HEK293T (cell line): ENCODE results near the gene AUNIP.

Experiments
- CTCF ChIA-PET: fragments of 350-600 bp; formaldehyde crosslinking; extraction: SDS; loops from one replicate; lab custom pipeline; 2021; ENCODE audit warnings: antibody characterized with exemption, inconsistent platforms; lab: Yijun Ruan, JAX
- POLR2A ChIA-PET: fragments of 350-600 bp; formaldehyde crosslinking; extraction: SDS; loops from one replicate; lab custom pipeline; 2020; ENCODE audit warnings: antibody characterized with exemption, inconsistent platforms; lab: Yijun Ruan, JAX
- DNase-seq: peaks from one replicate; pipeline ENCODE4 v3.0.0; 2012; ENCODE audit warnings: mixed read lengths; ENCODE audit errors: extremely low spot score
- ARNT ChIP-seq: fragments of 450-650 bp; IDR thresholded peaks from 2 replicates; pipeline ENCODE4 v1.6.1; 2017; ENCODE audit warnings: mild to moderate bottlenecking
- BHLHE40 ChIP-seq: fragments of 450-650 bp; IDR thresholded peaks from 2 replicates; pipeline ENCODE4 v1.6.1; 2016; ENCODE audit warnings: mild to moderate bottlenecking, moderate library complexity, borderline replicate concordance
- CTBP1 ChIP-seq: fragments of 450-650 bp; IDR thresholded peaks from 2 replicates; pipeline ENCODE4 v1.6.1; 2016; ENCODE audit warnings: borderline replicate concordance
- ELF4 ChIP-seq: fragments of 450-650 bp; IDR thresholded peaks from 2 replicates; pipeline ENCODE4 v1.6.1; 2017; ENCODE audit warnings: antibody characterized with exemption
- FOXA1 ChIP-seq: fragments of 450-650 bp; IDR thresholded peaks from 2 replicates; pipeline ENCODE4 v1.6.1; 2016; ENCODE audit warnings: mild to moderate bottlenecking
- FOXK2 ChIP-seq: fragments of 450-650 bp; IDR thresholded peaks from 2 replicates; pipeline ENCODE4 v1.6.1; 2016; ENCODE audit warnings: mild to moderate bottlenecking
- FOXM1 ChIP-seq: fragments of 450-650 bp; IDR thresholded peaks from 2 replicates; pipeline ENCODE4 v1.6.1; 2017; ENCODE audit warnings: mild to moderate bottlenecking, borderline replicate concordance
- HDGF ChIP-seq: fragments of 450-650 bp; IDR thresholded peaks from 2 replicates; pipeline ENCODE4 v1.6.1; 2017; ENCODE audit warnings: antibody characterized with exemption, borderline replicate concordance
- L3MBTL2 ChIP-seq: fragments of 450-650 bp; conservative IDR thresholded peaks from 2 replicates; pipeline ENCODE4 v1.6.1; 2016; ENCODE audit warnings: mild to moderate bottlenecking
- LEF1 ChIP-seq: fragments of 450-650 bp; IDR thresholded peaks from 2 replicates; pipeline ENCODE4 v1.6.1; 2017; ENCODE audit warnings: mild to moderate bottlenecking, borderline replicate concordance
- NFRKB ChIP-seq: fragments of 450-650 bp; IDR thresholded peaks from 2 replicates; pipeline ENCODE4 v1.6.1; 2016; ENCODE audit warnings: mild to moderate bottlenecking, moderate library complexity
- SP1 ChIP-seq: fragments of 450-650 bp; IDR thresholded peaks from 2 replicates; pipeline ENCODE4 v1.6.1; 2017
- SUZ12 ChIP-seq: fragments of 450-650 bp; IDR thresholded peaks from 2 replicates; pipeline ENCODE4 v1.6.1; 2016; ENCODE audit warnings: mild to moderate bottlenecking
- TARDBP ChIP-seq: fragments of 450-650 bp; IDR thresholded peaks from 2 replicates; pipeline ENCODE4 v1.6.1; 2016
- ZNF384 ChIP-seq: fragments of 450-650 bp; IDR thresholded peaks from 2 replicates; pipeline ENCODE4 v1.6.1; 2016
- TF ChIP-seq, protein P1 (sequence below): fragments of 450-650 bp; IDR thresholded peaks from 2 replicates; pipeline ENCODE4 v1.6.1; 2016

AUNIP gene

DNA sequence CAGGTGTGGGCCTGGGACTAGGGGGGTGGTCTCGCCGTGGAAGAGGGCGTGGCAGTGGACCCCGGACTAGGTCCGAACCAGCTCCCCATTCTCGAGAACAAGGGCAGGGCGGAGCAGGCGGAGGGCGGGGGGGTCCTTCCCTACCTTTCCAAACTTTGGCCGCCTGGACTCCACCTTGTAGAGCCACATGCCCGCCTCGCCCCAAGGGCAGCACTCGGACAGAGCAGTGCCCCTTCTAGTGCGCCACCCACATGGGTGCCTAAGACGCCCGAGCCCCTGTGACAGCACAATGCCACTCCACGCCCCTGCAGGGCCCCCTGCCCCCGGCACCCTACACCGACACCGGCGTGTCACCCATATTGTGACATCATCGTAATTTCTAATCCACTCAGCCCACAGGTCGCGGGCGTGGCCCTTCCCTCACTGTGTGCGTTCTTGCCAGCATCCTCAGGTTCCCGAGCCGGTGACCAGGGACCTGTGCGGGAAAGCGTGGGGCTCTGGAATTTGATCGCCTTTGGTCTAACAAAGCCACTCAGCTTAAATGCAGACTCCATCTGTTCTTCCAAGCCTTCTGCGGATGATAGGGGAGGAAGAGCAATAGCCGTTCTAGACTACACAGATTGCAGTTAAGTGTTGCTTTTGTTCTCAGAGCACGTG is 47.5 kb upstream of the AUNIP start:
- ChIA-PET POLR2A (interaction anchor here (1.4 to 3.7 kb wide), 2 partner anchors 10 to 130 kb away, joined by 3 to 17 read pairs; no protein-coding TSS in a partner anchor), CTCF (no interaction called here)
- TF ChIP-seq BHLHE40: no peak
- no peak for TF ChIP-seq ELF4
- TF ChIP-seq ARNT: no peak
- TF ChIP-seq SP1: no peak
- TF ChIP-seq TARDBP: no peak
- TF ChIP-seq FOXA1: no peak
- TF ChIP-seq CTBP1: no peak
- no peak for TF ChIP-seq NFRKB
- no peak for TF ChIP-seq LEF1
- no peak for TF ChIP-seq ZNF384
- no peak for TF ChIP-seq FOXM1
- TF ChIP-seq, protein P1, sequence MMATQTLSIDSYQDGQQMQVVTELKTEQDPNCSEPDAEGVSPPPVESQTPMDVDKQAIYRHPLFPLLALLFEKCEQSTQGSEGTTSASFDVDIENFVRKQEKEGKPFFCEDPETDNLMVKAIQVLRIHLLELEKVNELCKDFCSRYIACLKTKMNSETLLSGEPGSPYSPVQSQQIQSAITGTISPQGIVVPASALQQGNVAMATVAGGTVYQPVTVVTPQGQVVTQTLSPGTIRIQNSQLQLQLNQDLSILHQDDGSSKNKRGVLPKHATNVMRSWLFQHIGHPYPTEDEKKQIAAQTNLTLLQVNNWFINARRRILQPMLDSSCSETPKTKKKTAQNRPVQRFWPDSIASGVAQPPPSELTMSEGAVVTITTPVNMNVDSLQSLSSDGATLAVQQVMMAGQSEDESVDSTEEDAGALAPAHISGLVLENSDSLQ: no peak
- TF ChIP-seq HDGF: no peak
- no peak for TF ChIP-seq L3MBTL2
- TF ChIP-seq SUZ12: no peak
- TF ChIP-seq FOXK2: no peak
- no peak for DNase-seq

DNA sequence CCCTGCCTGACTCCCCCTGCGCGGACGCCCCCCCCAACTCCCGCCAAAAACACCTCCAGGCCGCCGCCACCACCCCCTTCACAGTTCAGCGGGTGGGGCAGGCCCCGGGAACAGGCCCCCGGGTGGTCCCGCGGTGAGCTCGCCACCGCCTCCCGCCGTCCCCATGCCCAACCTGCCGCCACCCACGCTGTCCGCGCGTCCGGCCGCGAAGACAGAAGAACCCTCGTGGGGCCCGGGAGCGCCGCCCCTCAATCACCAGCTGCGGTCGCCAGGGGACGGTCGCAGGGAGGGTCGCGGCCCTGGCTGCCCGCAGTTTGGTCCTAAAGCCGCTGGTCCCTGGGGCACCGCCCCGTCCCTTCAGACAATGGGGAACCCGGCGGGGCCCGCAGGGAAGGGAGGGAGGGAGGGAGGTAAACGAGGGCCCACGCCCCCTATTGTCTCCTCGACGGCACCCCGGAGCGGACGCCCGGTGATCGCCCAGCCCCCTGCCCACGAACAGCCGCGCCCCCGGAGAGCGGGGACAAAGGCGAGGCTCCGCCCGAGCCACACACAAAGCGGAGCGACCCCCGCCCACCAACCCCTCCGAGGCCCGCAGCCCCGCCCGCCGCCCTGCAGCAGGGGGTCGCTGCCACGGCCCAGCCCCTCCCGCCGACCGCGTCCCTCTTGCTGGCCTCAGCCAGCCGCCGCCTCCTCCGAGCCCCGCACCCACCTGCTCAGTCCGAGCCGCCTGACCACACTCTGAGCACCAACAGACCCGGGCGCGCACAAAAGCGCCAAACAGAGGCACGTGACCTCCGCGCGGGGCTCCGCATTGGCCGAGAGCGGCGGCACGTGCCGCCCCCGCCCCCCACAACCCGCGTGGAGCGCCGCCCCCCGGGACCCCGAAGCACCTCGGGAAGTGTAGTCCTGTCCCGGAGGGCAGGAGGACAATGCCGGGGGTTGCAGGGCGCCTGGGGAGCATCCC is 46.7 kb upstream of the AUNIP start, which contains the start of gene STMN1:
Gene STMN1, minus strand, starts transcription at position 740 of the 964 bp plus-strand sequence. CDS start 1,743 bp downstream, outside the sequence.
- CTCF ChIA-PET: interaction anchor here (1.3 to 2.0 kb wide), 3 partner anchors 10 to 93 kb away, joined by 3 to 16 read pairs (median 4); partner anchors contain the start of gene PAFAH2
- TF ChIP-seq SP1 (no peak), L3MBTL2 (peak; percentile 92), CTBP1 (no peak; the same call in 1 of the 2 replicates), BHLHE40 (peak; percentile 73), SUZ12 (no peak), ELF4 (peak; percentile 44; the same call in 1 of the 2 replicates), TARDBP (peak; percentile 58; the same call in 1 of the 2 replicates)
- POLR2A ChIA-PET: interaction anchor here (1.4 to 3.7 kb wide), 4 partner anchors 9 to 130 kb away, joined by 3 to 17 read pairs (median 8); partner anchors contain the start of gene PAFAH2
- peak; percentile 89 for DNase-seq

DNA sequence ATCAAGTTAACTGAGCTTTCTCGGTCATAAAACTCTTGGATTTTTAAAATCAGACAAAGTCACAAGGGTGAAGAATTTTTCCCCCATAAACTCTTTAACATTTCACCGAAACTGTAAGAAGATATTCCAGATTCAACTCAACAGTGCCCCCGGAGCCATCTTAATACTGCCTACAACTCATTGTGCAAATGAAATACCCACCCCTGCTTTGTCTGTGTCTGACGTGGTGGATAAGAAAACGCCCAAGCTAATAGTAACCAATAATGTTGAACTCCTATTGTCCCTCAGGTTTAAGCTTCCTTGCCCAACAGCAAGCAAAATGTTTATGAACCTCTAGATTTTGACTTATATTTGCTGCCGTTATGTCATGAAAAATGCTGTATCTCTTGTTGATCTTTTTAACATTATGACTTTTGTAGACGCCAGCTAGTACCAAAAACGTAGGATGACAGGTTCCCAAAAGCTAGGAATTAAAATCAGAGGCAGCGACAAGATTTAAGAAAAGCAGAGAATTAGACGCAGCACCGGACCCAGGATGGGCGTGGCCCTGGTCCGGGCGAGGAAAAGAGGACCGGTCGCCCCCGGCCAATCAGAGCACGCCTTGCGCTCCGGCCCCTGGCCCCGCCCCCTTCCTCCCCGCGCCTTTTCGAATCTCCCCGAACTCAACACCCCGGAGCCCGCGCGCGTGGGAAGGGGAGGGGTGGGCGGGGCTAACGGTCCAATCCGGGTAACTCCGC is 45.9 kb upstream of the AUNIP start:
- CTCF ChIA-PET: interaction anchor here (1.3 to 2.0 kb wide), 3 partner anchors 9 to 94 kb away, joined by 3 to 16 read pairs (median 4); partner anchors contain the start of gene PAFAH2
- POLR2A ChIA-PET: interaction anchor here (1.4 to 3.7 kb wide), 4 partner anchors 9 to 131 kb away, joined by 3 to 17 read pairs (median 8); partner anchors contain the start of gene PAFAH2
- no peak for TF ChIP-seq ARNT
- no peak for TF ChIP-seq SP1
- no peak for TF ChIP-seq BHLHE40
- TF ChIP-seq, protein P1: no peak
- DNase-seq: peak; percentile 96

DNA sequence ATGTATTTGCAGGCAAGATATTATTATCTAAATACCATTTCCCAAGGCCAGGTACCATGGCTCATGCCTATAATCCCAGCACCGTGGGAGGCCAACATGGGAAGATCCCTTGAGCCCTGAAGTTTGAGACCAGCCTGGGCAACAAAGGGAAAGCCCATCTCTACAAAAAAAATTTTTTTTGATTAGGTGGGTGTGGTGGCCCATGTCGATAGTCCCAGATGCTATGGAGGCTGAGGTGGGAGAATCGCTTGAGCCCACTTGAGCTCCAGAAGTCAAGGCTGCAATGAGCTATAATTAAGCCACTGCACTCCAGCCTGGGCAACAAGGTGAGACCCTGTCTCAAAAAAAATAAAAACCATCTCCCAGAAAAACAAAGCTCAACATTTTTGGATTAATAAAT is 44.7 kb upstream of the AUNIP start:
- no peak for DNase-seq
- CTCF ChIA-PET: interaction anchor here (0.6 to 2.0 kb wide), 3 partner anchors 8 to 95 kb away, joined by 4 to 16 read pairs (median 4); no protein-coding TSS in a partner anchor
- POLR2A ChIA-PET: interaction anchor here (2.0 to 3.7 kb wide), 2 partner anchors 8 to 94 kb away, joined by 10 to 17 read pairs; partner anchors contain the start of gene PAFAH2
- TF ChIP-seq FOXA1: no peak
- TF ChIP-seq L3MBTL2: no peak
- TF ChIP-seq FOXK2: no peak

DNA sequence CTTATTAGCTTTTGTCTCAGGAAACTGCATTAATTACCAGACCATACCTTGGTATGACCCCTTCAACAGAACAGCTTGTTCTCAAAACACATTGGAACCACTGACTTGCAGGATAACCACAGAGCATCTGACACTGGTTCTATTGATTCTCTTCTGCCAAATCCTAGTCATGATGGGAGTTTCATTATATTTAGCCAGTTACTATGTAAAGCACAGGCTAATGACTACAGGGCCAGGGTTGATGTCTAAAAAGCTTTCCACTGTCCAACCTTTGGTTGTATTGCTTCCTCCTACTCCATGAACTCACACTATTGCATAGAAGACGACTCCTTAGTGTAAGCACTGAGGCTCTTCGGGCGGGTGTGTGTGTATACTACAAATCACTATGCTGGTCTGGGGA is 43.2 kb upstream of the AUNIP start:
- no peak for TF ChIP-seq ARNT
- TF ChIP-seq FOXK2: no peak
- no peak for TF ChIP-seq L3MBTL2
- no peak for TF ChIP-seq FOXA1
- no peak for TF ChIP-seq CTBP1
- TF ChIP-seq NFRKB: no peak
- TF ChIP-seq, protein P1: no peak
- no peak for TF ChIP-seq TARDBP
- TF ChIP-seq ZNF384: no peak
- TF ChIP-seq SP1: no peak
- no peak for TF ChIP-seq HDGF
- TF ChIP-seq LEF1: no peak
- TF ChIP-seq BHLHE40: no peak
- TF ChIP-seq ELF4: no peak
- POLR2A ChIA-PET: interaction anchor here (2.9 kb wide), 1 partner anchor 95 kb away, joined by 12 read pairs; the partner anchor contains the start of gene PAFAH2
- CTCF ChIA-PET: interaction anchor here (0.8 kb wide), 1 partner anchor 95 kb away, joined by 4 read pairs; the partner anchor contains the start of gene PAFAH2
- no peak for DNase-seq
